Non-pigmented ciliary epithelial cell (primary cell): ENCODE results near the gene ADGRB2.

ENCODE experiments used
- DNase-seq: peaks from one replicate; pipeline ENCODE4 v3.0.0-alpha.2; 2010; ENCODE audit warnings: low read depth

ADGRB2 gene

GRCh38 chr1:31749785-31750735 is 14.1 kb downstream of the ADGRB2 start:
- no peak for DNase-seq

GRCh38 chr1:31748365-31748764 is 15.8 kb downstream of the ADGRB2 start:
- no peak for DNase-seq

GRCh38 chr1:31747304-31747703 is 16.8 kb downstream of the ADGRB2 start:
- no peak for DNase-seq

- no peak for DNase-seq
Measured at GRCh38 chr1:31746687-31747086, 17.5 kb downstream of the ADGRB2 start.

GRCh38 chr1:31745946-31746670 is 18.0 kb downstream of the ADGRB2 start:
- no peak for DNase-seq

GRCh38 chr1:31745096-31745945 is 18.8 kb downstream of the ADGRB2 start:
- no peak for DNase-seq

GRCh38 chr1:31744165-31744888 is 19.8 kb downstream of the ADGRB2 start:
- no peak for DNase-seq

GRCh38 chr1:31742462-31743212 is 21.5 kb downstream of the ADGRB2 start:
- no peak for DNase-seq

GRCh38 chr1:31739346-31739745 is 24.8 kb downstream of the ADGRB2 start:
- DNase-seq = no peak

GRCh38 chr1:31736675-31737074 is 27.5 kb downstream of the ADGRB2 start:
- no peak for DNase-seq

GRCh38 chr1:31735571-31735970 is 28.6 kb downstream of the ADGRB2 start:
- DNase-seq = no peak

- DNase-seq = no peak
Measured at GRCh38 chr1:31734582-31735107, 29.5 kb downstream of the ADGRB2 start.

GRCh38 chr1:31733389-31734219 is 30.5 kb downstream of the ADGRB2 start:
- DNase-seq = no peak

- no peak for DNase-seq
Measured at GRCh38 chr1:31732751-31733289, 31.3 kb downstream of the ADGRB2 start.

GRCh38 chr1:31732343-31732742 is 31.8 kb downstream of the ADGRB2 start:
- DNase-seq = no peak

- DNase-seq = no peak
Measured at GRCh38 chr1:31731049-31731565, 33.0 kb downstream of the ADGRB2 start.

- DNase-seq = no peak
Measured at GRCh38 chr1:31730336-31731048, 33.6 kb downstream of the ADGRB2 start.

GRCh38 chr1:31727849-31728248 is 36.3 kb downstream of the ADGRB2 start:
- no peak for DNase-seq
